HepG2 (cell line): Measurements from ENCODE around the gene C21orf58. TPM values are rescaled to one million over a fixed set of nuclear protein-coding genes. Genes with fewer than 3 reads are reported as not detected.

Experiments used
- CERS6 ChIP-seq: sonication (generic); formaldehyde crosslinking; IDR thresholded peaks from 2 replicates; pipeline ENCODE4 v1.5.0; 2020; ENCODE audit warnings: missing genetic modification reagents
- CHD2 ChIP-seq: IDR thresholded peaks from 2 replicates; pipeline ENCODE4 v1.6.1; 2011; ENCODE audit warnings: low read depth, low read length, improper control_type of control experiment
- CSRNP2 ChIP-seq: sonication (generic); formaldehyde crosslinking; conservative IDR thresholded peaks from 2 replicates; pipeline ENCODE4 v1.8.0; 2022; ENCODE audit warnings: low read depth, missing genetic modification reagents
- FOXA1 ChIP-seq, 2 experiments: fragments of 450-650 bp in 1 of 2; sonication (generic) in 1 of 2; formaldehyde crosslinking in 1 of 2; IDR thresholded peaks; 2 replicates each; pipeline versions ENCODE4 v1.4.0 to v1.6.1; 2016 to 2020; ENCODE audit warnings: missing genetic modification reagents in 1 of 2
- FOXO1 ChIP-seq: sonication (generic); formaldehyde crosslinking; IDR thresholded peaks from 2 replicates; pipeline ENCODE4 v1.4.0; 2020; ENCODE audit warnings: missing genetic modification reagents
- HOXA3 ChIP-seq: sonication (generic); formaldehyde crosslinking; IDR thresholded peaks from 2 replicates; pipeline ENCODE4 v1.5.0; 2020; ENCODE audit warnings: missing genetic modification reagents
- PAX8 ChIP-seq: sonication (generic); formaldehyde crosslinking; IDR thresholded peaks from 2 replicates; pipeline ENCODE4 v1.8.0; 2022; ENCODE audit warnings: mild to moderate bottlenecking, missing genetic modification reagents, borderline replicate concordance
- PREB ChIP-seq: sonication (generic); formaldehyde crosslinking; IDR thresholded peaks from 2 replicates; pipeline ENCODE4 v1.4.0; 2020; ENCODE audit warnings: missing genetic modification reagents
- REXO4 ChIP-seq: sonication (generic); formaldehyde crosslinking; IDR thresholded peaks from 2 replicates; pipeline ENCODE4 v1.8.0; 2022; ENCODE audit warnings: missing genetic modification reagents, mild to moderate bottlenecking, borderline replicate concordance
- SIN3A ChIP-seq: IDR thresholded peaks from 2 replicates; pipeline ENCODE4 v1.6.1; 2011; ENCODE audit warnings: low read depth, mild to moderate bottlenecking, control low read depth, low read length, borderline replicate concordance
- THAP7 ChIP-seq: sonication (generic); formaldehyde crosslinking; IDR thresholded peaks from 2 replicates; pipeline ENCODE4 v1.8.1; 2023; ENCODE audit warnings: mild to moderate bottlenecking, missing genetic modification reagents
- YEATS4 ChIP-seq: sonication (generic); formaldehyde crosslinking; IDR thresholded peaks from 2 replicates; pipeline ENCODE4 v1.4.0; 2020; ENCODE audit warnings: missing genetic modification reagents, borderline replicate concordance
- ZFP41 ChIP-seq: sonication (generic); formaldehyde crosslinking; IDR thresholded peaks from 2 replicates; pipeline ENCODE4 v1.4.0; 2020; ENCODE audit warnings: mild to moderate bottlenecking, missing genetic modification reagents, borderline replicate concordance
- ZFYVE20 ChIP-seq: sonication (generic); formaldehyde crosslinking; IDR thresholded peaks from 2 replicates; pipeline ENCODE4 v1.8.0; 2023; ENCODE audit warnings: low read depth, mild to moderate bottlenecking, moderate library complexity, missing genetic modification reagents, borderline replicate concordance
- ZHX1 ChIP-seq: sonication (generic); formaldehyde crosslinking; IDR thresholded peaks from 2 replicates; pipeline ENCODE4 v1.8.1; 2022; ENCODE audit warnings: low read depth, mild to moderate bottlenecking, missing genetic modification reagents
- ZNF331 ChIP-seq: sonication (generic); formaldehyde crosslinking; IDR thresholded peaks from 2 replicates; pipeline ENCODE4 v1.4.0; 2020; ENCODE audit warnings: missing genetic modification reagents
- ZNF549 ChIP-seq: sonication (generic); formaldehyde crosslinking; IDR thresholded peaks from 2 replicates; pipeline ENCODE4 v1.5.0; 2020; ENCODE audit warnings: missing genetic modification reagents
- ZNF639 ChIP-seq: conservative IDR thresholded peaks from 2 replicates; pipeline ENCODE4 v1.6.1; 2018; ENCODE audit warnings: missing genetic modification reagents
- ZNF724P ChIP-seq: sonication (generic); formaldehyde crosslinking; IDR thresholded peaks from 2 replicates; pipeline ENCODE4 v1.8.0; 2022; ENCODE audit warnings: missing genetic modification reagents, borderline replicate concordance
- ZNF790 ChIP-seq: sonication (generic); formaldehyde crosslinking; IDR thresholded peaks from 2 replicates; pipeline ENCODE4 v1.8.0; 2022; ENCODE audit warnings: missing genetic modification reagents, mild to moderate bottlenecking, borderline replicate concordance
- polyA plus RNA-seq, 8 experiments: library from polyadenylated mRNA; depleted of rRNA in 3 of 8; stranded (reverse) in 7 of 8; unstranded in 1 of 8; fragments of >200 nt; fragmentation: Illumina TruSeq in 4 of 8; extraction: Trizol in 4 of 8; gene quantifications; 2 replicates each; pipeline versions ENCODE4 v1.2.1 to v1.2.3, GENCODE V29; 2011 to 2016; ENCODE audit warnings: low read depth in 4 of 8, missing spikeins in 1 of 8, mixed read lengths in 1 of 8; ENCODE audit not compliant: insufficient read depth in 1 of 8
- total RNA-seq, 5 experiments: library from RNA; depleted of rRNA; stranded (reverse); fragments of >200 nt; fragmentation: Illumina TruSeq; extraction: Trizol; gene quantifications; 2 replicates each; pipeline ENCODE4 v1.2.3, GENCODE V29; 2016; ENCODE audit warnings: low read depth in 1 of 5

C21orf58 gene
- total and polyA plus RNA-seq, 2 of the 13 experiments (the other 11 are each of a cell fraction or from before 2014, with no cell fraction given): 3.5 to 6.8 TPM

- TF ChIP-seq ZNF639 (CRISPR knock-in tag) (no peak), ZHX1 (CRISPR knock-in tag) (no peak), FOXO1 (CRISPR knock-in tag) (no peak), ZNF549 (CRISPR knock-in tag) (no peak), CSRNP2 (CRISPR knock-in tag) (no peak), ZFP41 (CRISPR knock-in tag) (no peak), THAP7 (CRISPR knock-in tag) (no peak), SIN3A (peak; percentile 40; the same call in 1 of the 2 replicates), CERS6 (no peak), ZNF724P (CRISPR knock-in tag) (0 out of 2 replicates have a peak, but pooled peaks have one; percentile 19), ZNF331 (CRISPR knock-in tag) (no peak), PAX8 (CRISPR knock-in tag) (no peak), PREB (CRISPR knock-in tag) (no peak), REXO4 (CRISPR knock-in tag) (no peak), FOXA1 (IDR thresholded peaks at IDR 0.05) (no peak), FOXA1 (CRISPR knock-in tag; IDR thresholded peaks at IDR 0.05) (no peak), HOXA3 (CRISPR knock-in tag) (no peak), YEATS4 (CRISPR knock-in tag) (0 out of 2 replicates have a peak, but pooled peaks have one; percentile 11), ZNF790 (CRISPR knock-in tag) (no peak), CHD2 (no peak), ZFYVE20 (CRISPR knock-in tag) (no peak)
Measured at GRCh38 chr21:46325073-46325912, 1.6 kb upstream of the C21orf58 start (continued).
